Mesenchymal stem cell (in vitro differentiated cells and primary cell): ENCODE measurements around the gene DHDH.
"Not testable (repeated sequence)": the region's sequence is repeated elsewhere in the genome, so short reads cannot be mapped to it uniquely, and the experiment has no call there.

Source experiments
- DNase-seq: peaks from one replicate; pipeline ENCODE4 v3.0.0-alpha.2; 2013
- H2AFZ ChIP-seq: one replicate; pipeline ENCODE4 v1.6.1; 2013; ENCODE audit warnings: low read depth, mild to moderate bottlenecking, control low read depth, inconsistent platforms, low read length, moderate library complexity
- H2AK5ac ChIP-seq: 2 replicates; pipeline ENCODE4 v1.6.1; 2013; ENCODE audit warnings: low read length, moderate library complexity, mild to moderate bottlenecking, inconsistent platforms; ENCODE audit not compliant: severe bottlenecking
- H2BK120ac ChIP-seq: one replicate; pipeline ENCODE4 v1.6.1; 2013; ENCODE audit warnings: low read depth, mild to moderate bottlenecking, inconsistent platforms, low read length, moderate library complexity
- H2BK12ac ChIP-seq, 2 experiments: one replicate each; pipeline ENCODE4 v1.6.1; 2013; ENCODE audit warnings: inconsistent platforms in 2 of 2, low read length in 2 of 2, mild to moderate bottlenecking in 2 of 2, moderate library complexity in 2 of 2, control low read depth in 1 of 2
- H2BK15ac ChIP-seq: one replicate; pipeline ENCODE4 v1.6.1; 2013; ENCODE audit warnings: mild to moderate bottlenecking, low read depth, inconsistent platforms; ENCODE audit not compliant: poor library complexity, severe bottlenecking
- H2BK5ac ChIP-seq: 2 replicates; pipeline ENCODE4 v1.6.1; 2013; ENCODE audit warnings: low read depth, mild to moderate bottlenecking, low read length, control low read depth, inconsistent platforms; ENCODE audit not compliant: poor library complexity, severe bottlenecking
- H3K14ac ChIP-seq, 2 experiments: one replicate each; pipeline ENCODE4 v1.6.1; 2013; ENCODE audit warnings: inconsistent platforms in 2 of 2, low read length in 2 of 2, control low read depth in 1 of 2, mild to moderate bottlenecking in 1 of 2, moderate library complexity in 1 of 2
- H3K18ac ChIP-seq, 2 experiments: one replicate each; pipeline ENCODE4 v1.6.1; 2013; ENCODE audit warnings: inconsistent platforms in 2 of 2, low read length in 2 of 2, control low read depth in 1 of 2, low read depth in 1 of 2, mild to moderate bottlenecking in 1 of 2
- H3K23ac ChIP-seq, 2 experiments: one replicate each; pipeline ENCODE4 v1.6.1; 2013; ENCODE audit warnings: inconsistent platforms in 2 of 2, low read length in 2 of 2, mild to moderate bottlenecking in 2 of 2, moderate library complexity in 2 of 2, control low read depth in 1 of 2
- H3K27ac ChIP-seq: 2 replicates; pipeline ENCODE4 v1.5.1; 2013; ENCODE audit warnings: mild to moderate bottlenecking, moderate library complexity, low read length, control low read depth, inconsistent platforms; ENCODE audit not compliant: poor library complexity, severe bottlenecking
- H3K27me3 ChIP-seq, 2 experiments: 2 replicates each; pipeline versions ENCODE4 v1.6.1 to v1.7.0; 2013; ENCODE audit warnings: low read length in 2 of 2, mild to moderate bottlenecking in 2 of 2, moderate library complexity in 2 of 2, control low read depth in 1 of 2, inconsistent platforms in 1 of 2; ENCODE audit not compliant: control insufficient read depth in 1 of 2, insufficient read depth in 1 of 2
- H3K36me3 ChIP-seq, 2 experiments: 2 replicates each; pipeline versions ENCODE4 v1.6.1 to v1.7.0; 2013; ENCODE audit warnings: low read length in 2 of 2, control low read depth in 1 of 2, inconsistent platforms in 1 of 2, low read depth in 1 of 2, mild to moderate bottlenecking in 1 of 2; ENCODE audit not compliant: insufficient read depth in 2 of 2, control insufficient read depth in 1 of 2
- H3K4ac ChIP-seq, 2 experiments: one replicate each; pipeline ENCODE4 v1.6.1; 2013; ENCODE audit warnings: inconsistent platforms in 2 of 2, low read length in 2 of 2, mild to moderate bottlenecking in 2 of 2, moderate library complexity in 2 of 2, control low read depth in 1 of 2, low read depth in 1 of 2
- H3K4me1 ChIP-seq: 2 replicates; pipeline ENCODE4 v1.6.1; 2013; ENCODE audit warnings: low read depth, low read length, control low read depth; ENCODE audit not compliant: control insufficient read depth, insufficient read depth
- H3K4me2 ChIP-seq: 2 replicates; pipeline ENCODE4 v1.6.1; 2013; ENCODE audit warnings: low read length, mild to moderate bottlenecking, inconsistent platforms; ENCODE audit not compliant: poor library complexity, severe bottlenecking
- H3K4me3 ChIP-seq, 2 experiments: 2 replicates each; pipeline versions ENCODE4 v1.5.1 to v1.7.0; 2013; ENCODE audit warnings: low read length in 2 of 2, mild to moderate bottlenecking in 2 of 2, control low read depth in 1 of 2, low read depth in 1 of 2; ENCODE audit not compliant: insufficient read depth in 1 of 2
- H3K79me1 ChIP-seq: replicated peaks from 2 replicates; pipeline ENCODE4 v1.6.1; 2013; ENCODE audit warnings: mild to moderate bottlenecking, control low read depth, low read length, inconsistent platforms; ENCODE audit not compliant: poor library complexity, severe bottlenecking
- H3K9ac ChIP-seq: 2 replicates; pipeline ENCODE4 v1.7.0; 2013; ENCODE audit warnings: mild to moderate bottlenecking, low read length, moderate library complexity
- H3K9me3 ChIP-seq: 2 replicates; pipeline ENCODE4 v1.7.0; 2013; ENCODE audit warnings: mild to moderate bottlenecking, low read length; ENCODE audit not compliant: control insufficient read depth
- H4K8ac ChIP-seq: one replicate; pipeline ENCODE4 v1.6.1; 2013; ENCODE audit warnings: inconsistent platforms, mild to moderate bottlenecking, low read length, moderate library complexity
- H4K91ac ChIP-seq: one replicate; pipeline ENCODE4 v1.6.1; 2013; ENCODE audit warnings: mild to moderate bottlenecking, low read length, inconsistent platforms
- WGBS: methylation state at CpG from one replicate; pipeline ENCODE4 v1.1.7; 2013; ENCODE audit warnings: mixed read lengths; 5-methylcytosine and 5-hydroxymethylcytosine counted together

DHDH gene

DNA sequence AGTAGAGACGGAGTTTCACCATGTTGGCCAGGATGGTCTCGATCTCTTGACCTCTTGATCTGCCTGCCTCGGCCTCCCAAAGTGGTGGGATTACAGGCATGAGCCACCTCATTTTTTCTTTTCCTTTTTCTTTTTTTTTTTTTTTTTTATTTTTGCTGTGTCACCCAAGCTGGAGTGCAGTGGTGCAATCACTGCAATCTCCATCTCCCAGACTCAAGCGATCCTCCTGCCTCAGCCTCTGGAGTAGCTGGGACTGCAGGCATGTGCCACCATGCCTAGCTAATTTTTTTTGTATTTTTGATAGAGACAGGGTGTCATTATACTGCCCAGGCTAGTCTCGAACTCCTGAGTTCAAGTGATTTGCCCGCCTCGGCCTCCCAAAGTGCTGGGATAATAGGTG, 31.2 kb upstream of the DHDH start:
- not testable (repeated sequence) for H3K9me3 ChIP-seq, H3K4ac ChIP-seq, DNase-seq, H2BK12ac ChIP-seq, H2BK120ac ChIP-seq, H3K18ac ChIP-seq, H2BK5ac ChIP-seq, H3K9ac ChIP-seq, H3K14ac ChIP-seq, H3K27me3 ChIP-seq, H2BK15ac ChIP-seq, H3K23ac ChIP-seq, H3K4me1 ChIP-seq, H4K8ac ChIP-seq, H2AFZ ChIP-seq, H2AK5ac ChIP-seq, H3K27ac ChIP-seq, H4K91ac ChIP-seq, H3K4me3 ChIP-seq, H3K4me2 ChIP-seq
- WGBS, result 96% methylated on average over 7 of the region's 7 CpGs
- Histone ChIP-seq H3K36me3 (peaks cover 35 to 37% of the 10 kb centered on the region in 2 experiments), H3K79me1 (peaks cover 28% of the 10 kb centered on the region)

DNA sequence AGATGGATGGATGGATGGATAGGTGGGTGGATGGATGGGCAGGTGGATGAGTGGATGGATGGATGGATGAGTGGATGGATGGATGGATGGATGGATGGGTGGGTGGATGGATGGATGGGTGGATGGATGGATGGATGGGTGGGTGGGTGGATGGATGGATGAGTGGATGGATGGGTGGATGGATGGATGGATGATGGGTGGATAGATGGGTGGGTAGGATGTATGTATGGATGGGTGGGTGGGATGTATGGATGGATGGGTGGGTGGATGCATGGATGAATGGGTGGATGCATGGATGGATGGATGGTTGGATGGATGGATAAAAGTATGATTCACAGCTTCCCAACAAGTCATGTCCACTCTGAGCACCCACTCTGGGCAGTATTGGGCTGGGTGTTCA, 29.7 kb upstream of the DHDH start:
- not testable (repeated sequence) for H3K4me3 ChIP-seq, H3K9ac ChIP-seq, H3K18ac ChIP-seq, H2BK12ac ChIP-seq, DNase-seq, H2AK5ac ChIP-seq, H4K91ac ChIP-seq, H3K4ac ChIP-seq, H3K14ac ChIP-seq, H3K4me1 ChIP-seq, H4K8ac ChIP-seq, H2AFZ ChIP-seq, H3K4me2 ChIP-seq, H3K23ac ChIP-seq, H3K27me3 ChIP-seq, H2BK5ac ChIP-seq, H2BK120ac ChIP-seq, H3K9me3 ChIP-seq, H2BK15ac ChIP-seq, H3K27ac ChIP-seq
- Histone ChIP-seq H3K36me3 (peaks cover 50 to 51% of the 10 kb centered on the region in 2 experiments), H3K79me1 (peaks cover 37% of the 10 kb centered on the region)

DNA sequence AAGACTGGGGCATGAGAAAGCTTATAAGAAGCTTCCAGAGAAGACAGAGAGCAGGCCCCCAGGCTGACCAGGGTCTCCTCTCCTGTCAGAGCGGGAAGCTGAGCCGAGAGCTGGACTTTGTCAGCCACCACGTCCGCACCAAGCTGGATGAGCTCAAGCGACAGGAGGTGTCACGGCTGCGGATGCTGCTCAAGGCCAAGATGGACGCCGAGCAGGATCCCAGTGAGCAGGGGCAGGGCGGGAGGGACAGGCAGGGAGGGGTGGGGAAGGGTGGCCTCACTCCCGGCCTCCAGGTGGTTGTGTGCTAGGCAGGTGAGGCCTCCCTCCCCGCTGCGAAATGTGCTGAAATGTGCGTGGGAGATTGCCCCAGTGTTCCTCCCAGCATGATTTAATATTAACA, 27.8 kb upstream of the DHDH start:
- Histone ChIP-seq H2AFZ (no peak overlapping the region), H2AK5ac (no peak overlapping the region), H3K14ac (no peak overlapping the region), H3K9me3 (no peaks in the 10 kb centered on the region), H3K23ac (no peak overlapping the region), H4K91ac (no peak overlapping the region), H2BK5ac (no peak overlapping the region), H3K27me3 (no peaks in the 10 kb centered on the region), H3K4ac (no peak overlapping the region), H4K8ac (no peak overlapping the region), H3K4me3 (no peak overlapping the region), H3K4me2 (no peak overlapping the region), H2BK120ac (no peak overlapping the region), H3K79me1 (peaks cover 36% of the 10 kb centered on the region), H3K27ac (no peak overlapping the region), H3K4me1 (peaks cover 6% of the 10 kb centered on the region), H3K36me3 (peaks cover 66% of the 10 kb centered on the region in 2 experiments), H2BK15ac (no peak overlapping the region), H3K18ac (no peak overlapping the region), H2BK12ac (no peak overlapping the region), H3K9ac (no peak overlapping the region)
- DNase-seq, result no peak
- 92% methylated on average over 10 of the region's 14 CpGs for WGBS

DNA sequence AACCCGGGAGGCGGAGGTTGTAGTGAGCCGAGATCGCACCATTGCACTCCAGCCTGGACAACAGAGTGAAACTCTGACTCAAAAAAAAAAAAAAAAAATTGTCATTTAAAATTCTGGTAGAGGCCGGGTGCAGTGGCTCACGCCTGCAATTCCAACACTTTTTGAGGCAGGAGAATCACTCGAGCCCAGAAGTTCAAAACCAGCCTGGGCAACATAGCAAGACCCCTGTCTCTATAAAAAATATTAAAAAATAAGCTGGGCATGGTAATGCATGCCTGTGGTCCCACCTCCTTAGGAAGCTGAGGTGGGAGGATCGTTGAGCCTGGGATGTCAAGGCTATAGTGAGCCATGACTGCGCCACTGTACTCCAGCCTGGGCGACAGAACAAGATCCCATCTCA, 27.2 kb upstream of the DHDH start:
- no peak overlapping the region for H3K18ac ChIP-seq
- H3K14ac ChIP-seq, result no peak overlapping the region
- no peak overlapping the region for H3K9ac ChIP-seq
- no peak overlapping the region for H2BK120ac ChIP-seq
- H3K27ac ChIP-seq, result no peak overlapping the region
- DNase-seq, result no peak
- no peak overlapping the region for H2BK12ac ChIP-seq
- no peak overlapping the region for H4K8ac ChIP-seq
- H3K27me3 ChIP-seq, result no peaks in the 10 kb centered on the region
- H3K36me3 ChIP-seq, result peaks cover 72 to 73% of the 10 kb centered on the region in 2 experiments
- 96% methylated on average over 7 of the region's 10 CpGs for WGBS
- no peak overlapping the region for H3K4me3 ChIP-seq
- H3K4ac ChIP-seq, result no peak overlapping the region
- no peak overlapping the region for H2BK15ac ChIP-seq
- H3K9me3 ChIP-seq, result no peaks in the 10 kb centered on the region
- H4K91ac ChIP-seq, result no peak overlapping the region
- no peak overlapping the region for H2AK5ac ChIP-seq
- H2AFZ ChIP-seq, result no peak overlapping the region
- H3K4me2 ChIP-seq, result no peak overlapping the region
- H3K4me1 ChIP-seq, result peaks cover 3% of the 10 kb centered on the region
- no peak overlapping the region for H3K23ac ChIP-seq
- H2BK5ac ChIP-seq, result no peak overlapping the region
- peaks cover 32% of the 10 kb centered on the region for H3K79me1 ChIP-seq
